K562 (cell line): Measurements from ENCODE around the gene LDLR. TPM values are rescaled to one million over a fixed set of nuclear protein-coding genes. Genes with fewer than 3 reads are reported as not detected.

Experiments
- ATAC-seq: fragments of 200-7000 bp; cut with Tn5 transposase; 3 replicates; pipeline ENCODE4 v1.9.1; 2020; ENCODE audit warnings: moderate library complexity
- BruUV-seq: library from RNA; stranded (reverse); fragments of 400-500 nt; replicated peaks from 2 replicates; lab custom pipeline; 2021; lab: Mats Ljungman, UMichigan
- CTCF ChIA-PET: fragments of 300-600 bp; formaldehyde crosslinking; extraction: SDS; loops from one replicate; lab custom pipeline; 2021; ENCODE audit warnings: low intra/inter-chr PET ratio; lab: Yijun Ruan, JAX
- POLR2A ChIA-PET: fragments of 300-600, 350-650 bp; sonication (Branson Sonifier 250); formaldehyde crosslinking; extraction: SDS; loops from one replicate; lab custom pipeline; 2021; ENCODE audit warnings: antibody characterized with exemption, inconsistent platforms; lab: Yijun Ruan, JAX
- DNase-seq, 4 experiments: peaks; one replicate each; pipeline versions ENCODE4 v3.0.0 to v3.0.0-alpha.2; 2011 to 2018; ENCODE audit warnings: low spot score in 3 of 4, mixed read lengths in 3 of 4; ENCODE audit errors: extremely low read depth in 1 of 4
- FAIRE-seq: peaks from 2 replicates; lab custom pipeline; 2011; peaks lifted over from hg19 to GRCh38; lab: Jason Lieb, UNC
- H2AFZ ChIP-seq: 2 replicates; pipeline ENCODE4 v1.6.0; 2011; ENCODE audit warnings: low read depth, low read length, control low read depth, inconsistent platforms
- H3K27ac ChIP-seq: fragments of 200-600 bp; 3 replicates; pipeline ENCODE4 v1.8.0; 2011; ENCODE audit warnings: low read depth, mild to moderate bottlenecking, control low read depth, inconsistent platforms, low read length, moderate library complexity, mixed read lengths; ENCODE audit errors: extremely low read depth
- H3K27me3 ChIP-seq, 2 experiments: fragments of 300-600 bp in 1 of 2; 2 replicates in 1 of 2; 3 replicates in 1 of 2; pipeline versions ENCODE4 v1.6.0 to v1.8.0; 2011; ENCODE audit warnings: inconsistent platforms in 2 of 2, low read length in 2 of 2, mild to moderate bottlenecking in 1 of 2, mixed read lengths in 1 of 2, moderate library complexity in 1 of 2; ENCODE audit not compliant: control insufficient read depth in 2 of 2, insufficient read depth in 2 of 2
- H3K36me3 ChIP-seq: fragments of 300-600 bp; 3 replicates; pipeline ENCODE4 v1.8.0; 2011; ENCODE audit warnings: mild to moderate bottlenecking, low read length, inconsistent platforms; ENCODE audit not compliant: control insufficient read depth, insufficient read depth
- H3K4me1 ChIP-seq, 2 experiments: fragments of 200-600 bp in 1 of 2; replicated peaks in 1 of 2; 2 replicates in 1 of 2; 3 replicates in 1 of 2; pipeline versions ENCODE4 v1.5.1 to v1.8.0; 2011; ENCODE audit warnings: inconsistent platforms in 2 of 2, low read length in 2 of 2, mild to moderate bottlenecking in 1 of 2, mixed read lengths in 1 of 2, moderate library complexity in 1 of 2; ENCODE audit not compliant: control insufficient read depth in 2 of 2, insufficient read depth in 2 of 2
- H3K4me2 ChIP-seq: 2 replicates; pipeline ENCODE4 v1.6.1; 2011; ENCODE audit warnings: low read length, control low read depth, inconsistent platforms, mixed read lengths; ENCODE audit not compliant: insufficient read depth
- H3K4me3 ChIP-seq: fragments of 200-600 bp; sonication (generic), shearing (Covaris generic); 2 replicates; pipeline ENCODE4 v1.5.1; 2016; ENCODE audit warnings: control low read depth, inconsistent platforms
- H3K79me2 ChIP-seq: fragments of 200-600 bp; 3 replicates; pipeline ENCODE4 v1.8.0; 2011; ENCODE audit warnings: low read length, inconsistent platforms; ENCODE audit not compliant: control insufficient read depth, insufficient read depth
- H3K9ac ChIP-seq, 2 experiments: 2 replicates each; pipeline versions ENCODE4 v1.6.0 to v1.6.1; 2011; ENCODE audit warnings: low read depth in 2 of 2, low read length in 2 of 2, control low read depth in 1 of 2, inconsistent platforms in 1 of 2, mild to moderate bottlenecking in 1 of 2, mixed read lengths in 1 of 2; ENCODE audit not compliant: insufficient read depth in 1 of 2
- H3K9me1 ChIP-seq: one replicate; pipeline ENCODE4 v1.6.0; 2011; ENCODE audit warnings: inconsistent platforms, mild to moderate bottlenecking, low read length, moderate library complexity; ENCODE audit not compliant: control insufficient read depth, insufficient read depth
- H3K9me3 ChIP-seq: replicated peaks from 2 replicates; pipeline ENCODE4 v1.5.1; 2011; ENCODE audit warnings: low read depth, low read length, inconsistent platforms; ENCODE audit not compliant: control insufficient read depth, insufficient read depth
- H4K20me1 ChIP-seq: replicated peaks from 2 replicates; pipeline ENCODE4 v1.6.1; 2011; ENCODE audit warnings: low read length, inconsistent platforms, mixed read lengths; ENCODE audit not compliant: control insufficient read depth, insufficient read depth
- FOSL1 ChIP-seq: fragments of 200-800 bp; sonication (Bioruptor generic); conservative IDR thresholded peaks from 2 replicates; pipeline ENCODE4 v1.6.1; 2016; ENCODE audit warnings: missing genetic modification characterization, missing compliant biosample characterization
- SLC30A9 ChIP-seq: fragments of 250-450 bp; sonication (Bioruptor Pico); IDR thresholded peaks from 2 replicates; pipeline ENCODE4 v1.8.0; 2022; ENCODE audit warnings: mild to moderate bottlenecking, moderate library complexity
- ZFP30 ChIP-seq: fragments of 250-450 bp; sonication (Bioruptor Pico); IDR thresholded peaks from 2 replicates; pipeline ENCODE4 v1.8.0; 2022; ENCODE audit warnings: moderate library complexity, mild to moderate bottlenecking, inconsistent platforms, borderline replicate concordance
- WGBS: fragments of 100-300 bp; shearing (Covaris generic); methylation state at CpG from one replicate; pipeline ENCODE4 v1.1.6; 2016; ENCODE audit warnings: low coverage, mixed read lengths; ENCODE audit not compliant: insufficient coverage; ENCODE audit errors: missing lambda C conversion rate; 5-methylcytosine and 5-hydroxymethylcytosine counted together
- in situ Hi-C: fragments of 300-500 bp; cut with MboI; formaldehyde crosslinking; loops from 4 replicates; pipeline ENCODE4 v1.15.0; 2018; ENCODE audit warnings: inconsistent platforms, mixed read lengths
- intact Hi-C: fragments of 100-400 bp; cut with micrococcal nuclease; formaldehyde crosslinking; loops from 2 replicates; pipeline ENCODE4 v1.14.2; 2022
- polyA plus RNA-seq, 8 experiments: library from polyadenylated mRNA; depleted of rRNA in 4 of 8; stranded (reverse) in 5 of 8; unstranded in 3 of 8; fragments of >200 nt; fragmentation: Nextera tagmentation in 2 of 8; fragmentation: Illumina TruSeq in 1 of 8; extraction: Ambion mirVana in 2 of 8; extraction: Trizol in 1 of 8; gene quantifications; 2 replicates each; pipeline versions ENCODE4 v1.2.1 to v1.2.3, GENCODE V29; 2011 to 2014; ENCODE audit warnings: inconsistent platforms in 1 of 8, missing spikeins in 1 of 8
- total RNA-seq, 7 experiments: library from RNA; depleted of rRNA in 6 of 7; stranded (reverse); fragments of >200 nt in 6 of 7; fragmentation: Illumina TruSeq in 2 of 7; extraction: Trizol in 2 of 7; gene quantifications; 2 replicates each; pipeline versions ENCODE4 v1.2.1 to v1.2.3, GENCODE V29; 2011 to 2021; ENCODE audit warnings: low replicate concordance in 1 of 7
- TF ChIP-seq, protein P1 (sequence below): sonication (generic); formaldehyde crosslinking; IDR thresholded peaks from 2 replicates; pipeline ENCODE4 v1.8.0; 2022; ENCODE audit warnings: mild to moderate bottlenecking, missing genetic modification reagents, borderline replicate concordance

LDLR gene
- total and polyA plus RNA-seq, 9 of the 15 experiments (the other 6 are each of a cell fraction or from before 2014, with no cell fraction given) = 19.9 to 114 (median 56.3) TPM

DNA sequence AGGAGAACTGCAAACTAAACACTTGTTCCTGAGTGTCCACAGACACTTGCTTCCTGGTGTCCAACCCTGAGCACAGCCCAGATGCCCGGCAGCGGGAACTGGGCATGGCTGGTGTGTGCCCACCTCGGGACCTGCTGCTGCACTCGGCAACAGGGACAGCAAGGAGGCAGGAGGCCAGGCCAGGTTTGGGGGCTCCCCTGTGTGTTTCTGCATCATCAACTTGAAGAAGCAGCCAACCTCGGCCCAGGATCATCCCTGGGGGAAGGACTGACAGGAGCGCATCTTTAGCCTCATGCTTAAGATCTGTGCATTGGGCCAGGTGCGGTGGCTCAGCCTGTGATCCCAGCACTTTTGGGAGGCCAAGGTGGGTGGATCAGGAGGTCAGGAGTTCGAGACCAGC lies 35.1 kb upstream of the LDLR start:
- Histone ChIP-seq H4K20me1 (no peaks in the 10 kb centered on the region; the same call in 1 of the 2 replicates), H3K27ac (no peak overlapping the region), H3K4me2 (no peak overlapping the region), H2AFZ (no peak overlapping the region), H3K36me3 (peaks cover 76% of the 10 kb centered on the region; the same call in 2 of the 3 replicates), H3K9ac (no peak overlapping the region), H3K9me3 (no peaks in the 10 kb centered on the region), H3K79me2 (no peaks in the 10 kb centered on the region), H3K4me3 (no peak overlapping the region), H3K4me1 (peaks cover 0 to 9% of the 10 kb centered on the region in 2 experiments; a peak in 2 of 5 replicates), H3K9me1 (no peaks in the 10 kb centered on the region), H3K27me3 (no peaks in the 10 kb centered on the region)
- FAIRE-seq (no peak), ATAC-seq (no peak), DNase-seq (no peak)
- in situ Hi-C loops = no loop called here
- 86% methylated on average over 8 of the region's 8 CpGs for WGBS
- no TSS peak for BruUV-seq
- TF ChIP-seq FOSL1 (tag) (no peak), SLC30A9 (CRISPR knock-in tag) (no peak), ZFP30 (CRISPR knock-in tag) (no peak)
- TF ChIP-seq, protein P1, sequence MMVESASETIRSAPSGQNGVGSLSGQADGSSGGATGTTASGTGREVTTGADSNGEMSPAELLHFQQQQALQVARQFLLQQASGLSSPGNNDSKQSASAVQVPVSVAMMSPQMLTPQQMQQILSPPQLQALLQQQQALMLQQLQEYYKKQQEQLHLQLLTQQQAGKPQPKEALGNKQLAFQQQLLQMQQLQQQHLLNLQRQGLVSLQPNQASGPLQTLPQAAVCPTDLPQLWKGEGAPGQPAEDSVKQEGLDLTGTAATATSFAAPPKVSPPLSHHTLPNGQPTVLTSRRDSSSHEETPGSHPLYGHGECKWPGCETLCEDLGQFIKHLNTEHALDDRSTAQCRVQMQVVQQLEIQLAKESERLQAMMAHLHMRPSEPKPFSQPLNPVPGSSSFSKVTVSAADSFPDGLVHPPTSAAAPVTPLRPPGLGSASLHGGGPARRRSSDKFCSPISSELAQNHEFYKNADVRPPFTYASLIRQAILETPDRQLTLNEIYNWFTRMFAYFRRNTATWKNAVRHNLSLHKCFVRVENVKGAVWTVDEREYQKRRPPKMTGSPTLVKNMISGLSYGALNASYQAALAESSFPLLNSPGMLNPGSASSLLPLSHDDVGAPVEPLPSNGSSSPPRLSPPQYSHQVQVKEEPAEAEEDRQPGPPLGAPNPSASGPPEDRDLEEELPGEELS (CRISPR knock-in tag) = no peak
- ChIA-PET CTCF (no interaction called here), POLR2A (no interaction called here)
- intact Hi-C loops = no loop called here
